PC-3 (cell line): ENCODE measurements around the gene L3MBTL4. TPM values are rescaled to one million over a fixed set of nuclear protein-coding genes. Genes with fewer than 3 reads are reported as not detected.

Experiments used
- ATAC-seq: fragments of 200-7000 bp; cut with Tn5 transposase; 2 replicates; pipeline ENCODE4 v1.9.1; 2020; ENCODE audit warnings: mild to moderate bottlenecking, moderate library complexity
- BruUV-seq: library from RNA; stranded (reverse); fragments of 400-500 nt; replicated peaks from 2 replicates; lab custom pipeline; 2021; lab: Mats Ljungman, UMichigan
- CTCF ChIA-PET: fragments of 300-600 bp; sonication (Branson Sonifier 250); formaldehyde crosslinking; loops from one replicate; lab custom pipeline; 2022; ENCODE audit warnings: antibody characterized with exemption; lab: Charles Lee
- POLR2A ChIA-PET: fragments of 300-600 bp; sonication (Branson Sonifier 250); formaldehyde crosslinking; loops from one replicate; lab custom pipeline; 2022; ENCODE audit warnings: antibody characterized with exemption; ENCODE audit not compliant: unreplicated experiment; lab: Charles Lee
- DNase-seq: peaks from one replicate; pipeline ENCODE4 v3.0.0-alpha.2; 2015
- H2AFZ ChIP-seq: fragments of 300-600 bp; sonication (generic); 2 replicates; pipeline ENCODE4 v1.6.0; 2016; ENCODE audit warnings: antibody characterized with exemption, low read length
- H3F3A ChIP-seq: fragments of 300-600 bp; sonication (generic); one replicate; pipeline ENCODE4 v1.6.0; 2017; ENCODE audit warnings: antibody characterized with exemption, low read length, control low read depth, mild to moderate bottlenecking; ENCODE audit not compliant: unreplicated experiment
- H3K27ac ChIP-seq: fragments of 300-600 bp; sonication (generic); 2 replicates; pipeline ENCODE4 v1.5.1; 2016; ENCODE audit warnings: mild to moderate bottlenecking, low read length
- H3K27me3 ChIP-seq: fragments of 300-600 bp; sonication (generic); 2 replicates; pipeline ENCODE4 v1.6.1; 2016; ENCODE audit warnings: low read length, mixed read lengths
- H3K36me3 ChIP-seq: fragments of 300-600 bp; sonication (generic); 2 replicates; pipeline ENCODE4 v1.6.1; 2016; ENCODE audit warnings: low read depth, mixed run types, low read length, mixed read lengths
- H3K4me1 ChIP-seq: fragments of 300-600 bp; sonication (generic); 2 replicates; pipeline ENCODE4 v1.5.1; 2016; ENCODE audit warnings: low read length; ENCODE audit not compliant: insufficient read depth
- H3K4me2 ChIP-seq: fragments of 300-600 bp; sonication (generic); 2 replicates; pipeline ENCODE4 v1.6.0; 2016; ENCODE audit warnings: low read length
- H3K4me3 ChIP-seq: fragments of 300-600 bp; sonication (generic); 2 replicates; pipeline ENCODE4 v1.5.1; 2016; ENCODE audit warnings: mild to moderate bottlenecking, low read length, mixed read lengths
- H3K79me2 ChIP-seq: fragments of 300-600 bp; sonication (generic); 2 replicates; pipeline ENCODE4 v1.6.1; 2017; ENCODE audit warnings: low read length, mixed read lengths
- H3K9ac ChIP-seq: fragments of 300-600 bp; sonication (generic); 2 replicates; pipeline ENCODE4 v1.6.0; 2016; ENCODE audit warnings: mild to moderate bottlenecking, low read length
- H3K9me2 ChIP-seq: fragments of 300-600 bp; sonication (generic); replicated peaks from 2 replicates; pipeline ENCODE4 v1.6.1; 2016; ENCODE audit warnings: mixed run types, low read length, mixed read lengths
- H3K9me3 ChIP-seq: fragments of 300-600 bp; sonication (generic); 2 replicates; pipeline ENCODE4 v1.6.1; 2016; ENCODE audit warnings: low read length, mixed read lengths
- H4K20me1 ChIP-seq: fragments of 300-600 bp; sonication (generic); 2 replicates; pipeline ENCODE4 v1.6.1; 2016; ENCODE audit warnings: low read length, mixed read lengths
- EZH2 ChIP-seq: fragments of 300-600 bp; sonication (generic); IDR thresholded peaks from one replicate; pipeline ENCODE4 v1.6.1; 2017; ENCODE audit warnings: antibody characterized with exemption, mild to moderate bottlenecking, low read length; ENCODE audit not compliant: unreplicated experiment
- EZH2phosphoT487 ChIP-seq: fragments of 300-600 bp; sonication (generic); IDR thresholded peaks from 2 replicates; pipeline ENCODE4 v1.6.1; 2018; ENCODE audit warnings: mild to moderate bottlenecking, antibody characterized with exemption, low read length, borderline replicate concordance
- intact Hi-C: fragments of 100-400 bp; cut with micrococcal nuclease; formaldehyde crosslinking; loops from 2 replicates; pipeline ENCODE4 v1.9.0; 2023
- total RNA-seq: library from RNA; depleted of rRNA; stranded (reverse); fragments of >200 nt; gene quantifications from 2 replicates; pipeline ENCODE4 v1.2.3, GENCODE V29; 2014
- TF ChIP-seq, protein P1 (sequence below): fragments of 300-600 bp; sonication (generic); conservative IDR thresholded peaks from 2 replicates; pipeline ENCODE4 v1.5.1; 2017; ENCODE audit warnings: antibody characterized with exemption, low read depth, mild to moderate bottlenecking, low read length

Gene L3MBTL4
- total RNA-seq, 1 experiment from 2014 or later: 0.47 TPM

DNA sequence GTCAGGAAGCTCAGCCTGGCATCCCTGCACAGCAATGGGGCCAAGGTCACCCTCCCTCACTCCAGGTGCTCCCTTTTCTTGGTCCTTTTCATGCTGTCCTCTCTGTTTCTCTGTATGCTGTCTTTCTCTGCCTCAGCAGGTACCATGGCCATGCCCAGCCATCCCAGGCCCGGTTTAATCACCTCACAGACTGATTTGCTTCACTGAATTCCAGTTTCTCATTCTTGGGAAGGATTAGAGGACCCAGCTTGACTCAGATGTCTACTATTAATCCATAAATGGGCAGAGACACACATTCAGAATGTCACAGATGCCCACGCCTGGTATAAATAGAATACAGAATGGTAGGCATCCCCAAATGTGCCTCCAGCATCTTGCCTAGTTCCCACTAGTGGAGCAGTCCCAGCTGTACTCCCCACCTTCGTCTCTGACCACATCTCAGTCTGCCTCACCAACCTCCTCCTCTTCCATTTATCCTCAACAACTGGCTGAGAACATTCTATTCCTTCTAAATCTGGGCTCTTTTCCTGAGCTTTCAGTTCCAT is 14.2 kb upstream of the L3MBTL4 start:
- Histone ChIP-seq H3K27me3 (no peaks in the 10 kb centered on the region), H3K79me2 (no peaks in the 10 kb centered on the region), H3K9me3 (no peaks in the 10 kb centered on the region), H3K9me2 (no peaks in the 10 kb centered on the region), H3K4me2 (no peak overlapping the region), H3K36me3 (no peaks in the 10 kb centered on the region), H2AFZ (no peak overlapping the region), H3K27ac (no peak overlapping the region), H3F3A (no peaks in the 10 kb centered on the region), H3K4me3 (no peak overlapping the region), H3K4me1 (no peaks in the 10 kb centered on the region), H4K20me1 (no peaks in the 10 kb centered on the region), H3K9ac (no peak overlapping the region)
- ATAC-seq (no peak), DNase-seq (no peak)
- intact Hi-C loops: no loop called here
- ChIA-PET POLR2A (no interaction called here), CTCF (no interaction called here)
- BruUV-seq: no TSS peak
- no peak for TF ChIP-seq EZH2phosphoT487

DNA sequence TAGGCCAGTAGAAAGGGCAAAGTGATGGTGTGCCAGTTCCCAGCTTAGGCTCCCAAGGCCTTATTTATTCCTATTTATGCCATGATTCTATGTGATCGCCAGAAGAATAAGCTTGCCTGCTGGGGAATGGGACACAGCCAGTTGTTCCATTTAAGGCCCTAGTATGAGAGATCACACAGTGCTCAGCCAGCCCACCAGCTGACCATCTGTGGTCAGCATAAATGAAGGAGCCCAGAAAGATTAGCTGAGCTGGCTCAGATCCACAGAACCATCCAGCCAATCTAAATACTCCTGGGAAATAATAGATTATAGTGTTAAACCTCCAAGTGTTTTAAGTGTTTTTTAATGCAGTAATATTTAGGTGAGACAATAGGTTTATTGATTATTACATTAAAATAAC is 12.6 kb upstream of the L3MBTL4 start:
- Histone ChIP-seq H3K4me1 (no peaks in the 10 kb centered on the region), H3K9ac (no peak overlapping the region), H3K27ac (no peak overlapping the region), H3K9me2 (no peaks in the 10 kb centered on the region), H3K4me3 (no peak overlapping the region), H3F3A (no peaks in the 10 kb centered on the region), H4K20me1 (no peaks in the 10 kb centered on the region), H3K27me3 (no peaks in the 10 kb centered on the region), H2AFZ (no peak overlapping the region), H3K9me3 (no peaks in the 10 kb centered on the region), H3K36me3 (no peaks in the 10 kb centered on the region), H3K79me2 (no peaks in the 10 kb centered on the region), H3K4me2 (no peak overlapping the region)
- DNase-seq (no peak), ATAC-seq (no peak)
- intact Hi-C loops: no loop called here
- no peak for TF ChIP-seq EZH2
- TF ChIP-seq, protein P1, sequence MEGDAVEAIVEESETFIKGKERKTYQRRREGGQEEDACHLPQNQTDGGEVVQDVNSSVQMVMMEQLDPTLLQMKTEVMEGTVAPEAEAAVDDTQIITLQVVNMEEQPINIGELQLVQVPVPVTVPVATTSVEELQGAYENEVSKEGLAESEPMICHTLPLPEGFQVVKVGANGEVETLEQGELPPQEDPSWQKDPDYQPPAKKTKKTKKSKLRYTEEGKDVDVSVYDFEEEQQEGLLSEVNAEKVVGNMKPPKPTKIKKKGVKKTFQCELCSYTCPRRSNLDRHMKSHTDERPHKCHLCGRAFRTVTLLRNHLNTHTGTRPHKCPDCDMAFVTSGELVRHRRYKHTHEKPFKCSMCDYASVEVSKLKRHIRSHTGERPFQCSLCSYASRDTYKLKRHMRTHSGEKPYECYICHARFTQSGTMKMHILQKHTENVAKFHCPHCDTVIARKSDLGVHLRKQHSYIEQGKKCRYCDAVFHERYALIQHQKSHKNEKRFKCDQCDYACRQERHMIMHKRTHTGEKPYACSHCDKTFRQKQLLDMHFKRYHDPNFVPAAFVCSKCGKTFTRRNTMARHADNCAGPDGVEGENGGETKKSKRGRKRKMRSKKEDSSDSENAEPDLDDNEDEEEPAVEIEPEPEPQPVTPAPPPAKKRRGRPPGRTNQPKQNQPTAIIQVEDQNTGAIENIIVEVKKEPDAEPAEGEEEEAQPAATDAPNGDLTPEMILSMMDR: no peak
- no peak for TF ChIP-seq EZH2phosphoT487
- BruUV-seq: no TSS peak
- ChIA-PET CTCF (no interaction called here), POLR2A (no interaction called here)

DNA sequence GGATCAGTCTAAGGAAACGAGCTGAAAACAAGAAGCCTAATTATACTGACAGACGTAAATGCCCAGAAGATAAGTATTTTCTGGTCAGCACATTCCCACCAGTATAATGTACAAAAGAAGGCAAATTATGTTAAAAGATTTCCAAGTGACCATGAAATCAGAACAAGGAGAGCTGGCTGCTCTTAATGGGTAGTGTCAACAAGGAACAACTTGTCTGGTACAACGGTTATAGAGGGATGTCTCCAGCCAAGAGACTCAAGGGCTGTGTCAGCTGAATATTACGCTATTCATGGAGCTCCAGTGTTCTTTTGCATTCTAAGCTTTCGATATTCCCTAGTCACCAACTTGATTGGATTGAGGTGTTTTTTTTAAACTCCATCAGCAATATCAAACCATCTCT is 8.6 kb upstream of the L3MBTL4 start:
- no peaks in the 10 kb centered on the region for H3K9me3 ChIP-seq
- H3K4me2 ChIP-seq: no peak overlapping the region
- ChIA-PET CTCF (no interaction called here), POLR2A (no interaction called here)
- H2AFZ ChIP-seq: no peak overlapping the region
- no peak for TF ChIP-seq EZH2phosphoT487
- no peak for TF ChIP-seq EZH2
- TF ChIP-seq, protein P1: no peak
- no TSS peak for BruUV-seq
- H3K4me3 ChIP-seq: no peak overlapping the region
- H3K4me1 ChIP-seq: no peaks in the 10 kb centered on the region
- H3F3A ChIP-seq: no peaks in the 10 kb centered on the region
- no peaks in the 10 kb centered on the region for H3K27me3 ChIP-seq
- H3K36me3 ChIP-seq: no peaks in the 10 kb centered on the region
- DNase-seq (no peak), ATAC-seq (no peak)
- no peaks in the 10 kb centered on the region for H4K20me1 ChIP-seq
- H3K79me2 ChIP-seq: no peaks in the 10 kb centered on the region
- H3K9ac ChIP-seq: no peak overlapping the region
- intact Hi-C loops: no loop called here
- H3K9me2 ChIP-seq: no peaks in the 10 kb centered on the region
- no peak overlapping the region for H3K27ac ChIP-seq
